Right lobe of liver (tissue), 6 donors: Measurements from ENCODE around the gene DVL2. TPM values are rescaled to one million over a fixed set of nuclear protein-coding genes. Genes with fewer than 3 reads are reported as not detected.

ENCODE experiments used
- ATAC-seq, 4 donors: fragments of 200-7000 bp; cut with Tn5 transposase; one replicate each; pipeline ENCODE4 v1.9.1; 2020; ENCODE audit warnings: mild to moderate bottlenecking in 4 of 4, moderate library complexity in 4 of 4
- DNase-seq, 3 donors: peaks; one replicate each; pipeline ENCODE4 v3.0.0-alpha.2; 2020
- H3K27ac ChIP-seq, 3 donors: fragments of 200-600 bp; one replicate each; pipeline ENCODE4 v1.8.0; 2022
- H3K27me3 ChIP-seq, 2 donors: fragments of 200-600 bp; one replicate each; pipeline ENCODE4 v1.8.0; 2022
- H3K36me3 ChIP-seq, 4 donors: fragments of 200-600 bp; sonication (generic) in 1 of 4; one replicate each; pipeline versions ENCODE4 v1.5.1 to v1.8.0; 2017 to 2022; ENCODE audit warnings: control low read depth in 1 of 4
- H3K4me1 ChIP-seq, 4 donors: fragments of 200-600 bp; sonication (generic) in 1 of 4; one replicate each; pipeline versions ENCODE4 v1.5.1 to v1.8.0; 2017 to 2022; ENCODE audit warnings: control low read depth in 1 of 4
- H3K4me3 ChIP-seq, 3 donors: fragments of 200-600 bp; one replicate each; pipeline ENCODE4 v1.8.0; 2022
- H3K9me3 ChIP-seq, 4 donors: fragments of 200-600 bp; sonication (generic) in 1 of 4; one replicate each; pipeline versions ENCODE4 v1.5.1 to v1.8.0; 2017 to 2022; ENCODE audit warnings: control low read depth in 1 of 4
- CTCF ChIP-seq, 4 donors: fragments of 200-600 bp in 3 of 4; fragments of 450-650 bp in 1 of 4; IDR thresholded peaks; one replicate each; pipeline versions ENCODE4 v1.5.1 to v1.8.0; 2016 to 2022; ENCODE audit warnings: antibody characterized with exemption in 4 of 4, mild to moderate bottlenecking in 2 of 4
- POLR2A ChIP-seq: fragments of 450-650 bp; IDR thresholded peaks from one replicate; pipeline ENCODE4 v1.6.1; 2017; ENCODE audit warnings: antibody characterized with exemption, mild to moderate bottlenecking
- WGBS: methylation state at CpG from one replicate; pipeline ENCODE4 v1.1.6; 2018; ENCODE audit warnings: low coverage, low lambda C conversion rate; ENCODE audit not compliant: insufficient coverage; ENCODE audit errors: missing lambda C conversion rate; 5-methylcytosine and 5-hydroxymethylcytosine counted together
- intact Hi-C, 2 donors: fragments of 100-400 bp; cut with DNase I; formaldehyde crosslinking; loops; one replicate each; pipeline versions ENCODE4 v1.11.2 to v1.14.1; 2022
- total RNA-seq, 6 experiments: library from RNA; depleted of rRNA in 2 of 6; stranded (reverse); fragments of >200 nt in 2 of 6; fragmentation: NEBNext Ultra II Directional in 3 of 6; extraction: Animal tissue kit (Norgen Biotek cat#: 25700) in 3 of 6; gene quantifications; one replicate each; pipeline versions ENCODE4 v1.1.0 to v1.2.4, GENCODE V29; 2016 to 2023
- donor health status: DM: no; HTN: yes; CAD: no.
- donor health status: DM: no; HTN: no; CAD: no.
- donor health status: DM: no; HTN: no; CAD: no.
- donor health status: DM: no; HTN: yes; CAD: no.
- donor health status: DM: no; HTN: yes; CAD: no.

DVL2 gene
- total RNA-seq, 6 experiments from 2014 or later: 9.6 to 13.5 (median 12.8) TPM

- Histone ChIP-seq H3K9me3 (no peaks in the 10 kb centered on the region), H3K4me1 (peaks cover 0 to 41% (median 8%) of the 10 kb centered on the region in 4 donors), H3K27ac (peak overlapping the region in 1 of 3 donors; percentile 72), H3K36me3 (peaks cover 3 to 16% (median 7%) of the 10 kb centered on the region in 4 donors), H3K27me3 (no peaks in the 10 kb centered on the region), H3K4me3 (no peak overlapping the region)
- ATAC-seq (no peak), DNase-seq (peak in 1 of 3 donors; percentile 22)
- 89% methylated on average over 13 of the region's 22 CpGs for WGBS
- intact Hi-C loops: no loop called here
- TF ChIP-seq CTCF (IDR thresholded peaks at IDR 0.05) (no peak), POLR2A (no peak)
Observed at GRCh38 chr17:7235693-7236665, 1.7 kb upstream of the DVL2 start.

- TF ChIP-seq POLR2A (no peak), CTCF (IDR thresholded peaks at IDR 0.05) (no peak)
- Histone ChIP-seq H3K27me3 (no peaks in the 10 kb centered on the region), H3K9me3 (no peaks in the 10 kb centered on the region), H3K4me1 (peaks cover 0 to 29% (median 3%) of the 10 kb centered on the region in 4 donors), H3K27ac (peak overlapping the region; percentile 69 to 72 (median 71)), H3K4me3 (peak overlapping the region; percentile 74 to 92 (median 79)), H3K36me3 (peaks cover 0 to 24% (median 5%) of the 10 kb centered on the region in 4 donors)
- intact Hi-C loops: no loop called here
- DNase-seq (no peak), ATAC-seq (peak in 3 of 4 donors; percentile 1 to 7 (median 3))
- 0% methylated on average over 6 of the region's 9 CpGs for WGBS
Observed at GRCh38 chr17:7233701-7234082, 625 bp downstream of the DVL2 start.

- H3K36me3 ChIP-seq: peaks cover 0 to 30% (median 6%) of the 10 kb centered on the region in 4 donors
- TF ChIP-seq POLR2A: no peak
- no peak for TF ChIP-seq CTCF (IDR thresholded peaks at IDR 0.05)
- no peak for DNase-seq
- WGBS: 78% methylated on average over 5 of the region's 5 CpGs
- no peak overlapping the region for H3K4me3 ChIP-seq
- no peak for ATAC-seq
- intact Hi-C loops: no loop called here
- H3K9me3 ChIP-seq: no peaks in the 10 kb centered on the region
- H3K27ac ChIP-seq: no peak overlapping the region
- no peaks in the 10 kb centered on the region for H3K27me3 ChIP-seq
- peaks cover 0 to 34% (median 3%) of the 10 kb centered on the region in 4 donors for H3K4me1 ChIP-seq
Observed at GRCh38 chr17:7232114-7232513, 2.2 kb downstream of the DVL2 start.

- WGBS: 86% methylated on average over 7 of the region's 19 CpGs
- H3K27me3 ChIP-seq: no peaks in the 10 kb centered on the region
- TF ChIP-seq CTCF (IDR thresholded peaks at IDR 0.05) (no peak), POLR2A (no peak)
- H3K4me3 ChIP-seq: no peak overlapping the region
- H3K4me1 ChIP-seq: peaks cover 0 to 29% (median under 1%) of the 10 kb centered on the region in 4 donors
- intact Hi-C loops: no loop called here
- no peak for ATAC-seq
- H3K9me3 ChIP-seq: no peaks in the 10 kb centered on the region
- DNase-seq: peak in 1 of 3 donors; percentile 18
- H3K27ac ChIP-seq: no peak overlapping the region
- peaks cover 0 to 43% (median 16%) of the 10 kb centered on the region in 4 donors for H3K36me3 ChIP-seq
Observed at GRCh38 chr17:7229504-7229903, 4.8 kb downstream of the DVL2 start.
